Mesendoderm (in vitro differentiated cells): ENCODE data around the gene SLC25A22.

Source experiments
- DNase-seq: peaks from one replicate; pipeline ENCODE4 v3.0.0; 2013
- H2AK5ac ChIP-seq: 2 replicates; pipeline ENCODE4 v1.6.1; 2013; ENCODE audit warnings: low read length, inconsistent platforms
- H2BK120ac ChIP-seq: 2 replicates; pipeline ENCODE4 v1.6.1; 2013; ENCODE audit warnings: low read depth, mild to moderate bottlenecking, low read length, moderate library complexity, mixed read lengths
- H2BK15ac ChIP-seq: replicated peaks from 2 replicates; pipeline ENCODE4 v1.6.1; 2013; ENCODE audit warnings: low read depth, mild to moderate bottlenecking, moderate library complexity
- H2BK5ac ChIP-seq: 2 replicates; pipeline ENCODE4 v1.6.1; 2013; ENCODE audit warnings: low read length, inconsistent platforms
- H3K18ac ChIP-seq: 2 replicates; pipeline ENCODE4 v1.6.1; 2013; ENCODE audit warnings: mild to moderate bottlenecking, low read length, mixed read lengths
- H3K23ac ChIP-seq: one replicate; pipeline ENCODE4 v1.6.1; 2013; ENCODE audit warnings: low read length
- H3K27ac ChIP-seq: 2 replicates; pipeline ENCODE4 v1.5.1; 2013; ENCODE audit warnings: low read depth, mild to moderate bottlenecking, inconsistent platforms, low read length, moderate library complexity
- H3K27me3 ChIP-seq: 2 replicates; pipeline ENCODE4 v1.6.1; 2013; ENCODE audit warnings: low read length, control low read depth, mild to moderate bottlenecking, inconsistent platforms; ENCODE audit not compliant: insufficient read depth, poor library complexity
- H3K36me3 ChIP-seq: 2 replicates; pipeline ENCODE4 v1.6.1; 2013; ENCODE audit warnings: low read length, inconsistent platforms; ENCODE audit not compliant: control insufficient read depth, insufficient read depth
- H3K4ac ChIP-seq: one replicate; pipeline ENCODE4 v1.6.1; 2013; ENCODE audit warnings: low read depth, mild to moderate bottlenecking, low read length, moderate library complexity
- H3K4me1 ChIP-seq: 2 replicates; pipeline ENCODE4 v1.6.1; 2013; ENCODE audit warnings: low read depth, low read length, inconsistent platforms; ENCODE audit not compliant: control insufficient read depth
- H3K4me2 ChIP-seq: 2 replicates; pipeline ENCODE4 v1.6.1; 2013; ENCODE audit warnings: low read length
- H3K4me3 ChIP-seq: 2 replicates; pipeline ENCODE4 v1.5.1; 2013; ENCODE audit warnings: mild to moderate bottlenecking, low read length
- H3K56ac ChIP-seq: one replicate; pipeline ENCODE4 v1.6.1; 2013; ENCODE audit warnings: low read length
- H3K79me1 ChIP-seq: 2 replicates; pipeline ENCODE4 v1.6.1; 2013; ENCODE audit warnings: low read length, inconsistent platforms
- H3K79me2 ChIP-seq: 2 replicates; pipeline ENCODE4 v1.6.1; 2013; ENCODE audit warnings: mild to moderate bottlenecking, low read length; ENCODE audit not compliant: control insufficient read depth, insufficient read depth
- H3K9ac ChIP-seq: 2 replicates; pipeline ENCODE4 v1.6.1; 2013; ENCODE audit warnings: low read length, inconsistent platforms
- H4K5ac ChIP-seq: one replicate; pipeline ENCODE4 v1.6.1; 2013; ENCODE audit warnings: low read length
- H4K8ac ChIP-seq: one replicate; pipeline ENCODE4 v1.6.1; 2013; ENCODE audit warnings: low read depth, mild to moderate bottlenecking, control low read depth, low read length, moderate library complexity
- whole genome bisulfite sequencing: extraction: QIAGEN DNeasy Blood & Tissue Kit; methylation state at CpG from one replicate; pipeline ENCODE4 v1.1.7; 2013; ENCODE audit warnings: low lambda C conversion rate, missing lambda C conversion rate; ENCODE audit not compliant: insufficient coverage; ENCODE audit errors: extremely low coverage; 5-methylcytosine and 5-hydroxymethylcytosine counted together

SLC25A22 gene

GRCh38 chr11:794766-795633 is 3.1 kb downstream of the SLC25A22 start:
- Histone ChIP-seq H2BK5ac (no peak overlapping the region), H2BK15ac (no peak overlapping the region), H4K5ac (no peak overlapping the region), H2BK120ac (no peak overlapping the region), H2AK5ac (no peak overlapping the region), H3K23ac (no peak overlapping the region), H3K9ac (no peak overlapping the region), H3K27ac (no peak overlapping the region), H3K4ac (no peak overlapping the region), H3K18ac (no peak overlapping the region), H4K8ac (no peak overlapping the region), H3K4me2 (no peak overlapping the region), H3K4me3 (no peak overlapping the region), H3K36me3 (no peaks in the 10 kb centered on the region), H3K79me1 (peaks cover 4% of the 10 kb centered on the region), H3K27me3 (no peaks in the 10 kb centered on the region), H3K79me2 (peaks cover 3% of the 10 kb centered on the region), H3K4me1 (no peaks in the 10 kb centered on the region), H3K56ac (no peak overlapping the region)
- WGBS = no CpG with 5 or more reads among the region's 38 CpGs
- DNase-seq = no peak

GRCh38 chr11:794013-794765 is 3.9 kb downstream of the SLC25A22 start:
- Histone ChIP-seq H3K4me2 (no peak overlapping the region), H4K5ac (no peak overlapping the region), H3K4me3 (no peak overlapping the region), H3K36me3 (no peaks in the 10 kb centered on the region), H2BK120ac (no peak overlapping the region), H3K18ac (no peak overlapping the region), H3K79me1 (peaks cover 4% of the 10 kb centered on the region), H2AK5ac (no peak overlapping the region), H3K56ac (no peak overlapping the region), H3K27ac (no peak overlapping the region), H2BK5ac (no peak overlapping the region), H3K27me3 (no peaks in the 10 kb centered on the region), H3K4me1 (no peaks in the 10 kb centered on the region), H3K23ac (no peak overlapping the region), H2BK15ac (no peak overlapping the region), H3K79me2 (peaks cover 3% of the 10 kb centered on the region), H3K9ac (no peak overlapping the region), H3K4ac (no peak overlapping the region), H4K8ac (no peak overlapping the region)
- WGBS = no CpG with 5 or more reads among the region's 31 CpGs
- DNase-seq = no peak

GRCh38 chr11:793556-793955 is 4.5 kb downstream of the SLC25A22 start:
- H2BK5ac ChIP-seq = no peak overlapping the region
- DNase-seq = no peak
- no peak overlapping the region for H3K4ac ChIP-seq
- no peak overlapping the region for H4K8ac ChIP-seq
- H3K79me2 ChIP-seq = peaks cover 3% of the 10 kb centered on the region
- H3K79me1 ChIP-seq = peaks cover 4% of the 10 kb centered on the region
- H3K9ac ChIP-seq = no peak overlapping the region
- no peak overlapping the region for H2AK5ac ChIP-seq
- H3K56ac ChIP-seq = no peak overlapping the region
- no peaks in the 10 kb centered on the region for H3K27me3 ChIP-seq
- no peak overlapping the region for H3K4me2 ChIP-seq
- H3K27ac ChIP-seq = no peak overlapping the region
- no peak overlapping the region for H3K23ac ChIP-seq
- H3K4me3 ChIP-seq = no peak overlapping the region
- H3K18ac ChIP-seq = no peak overlapping the region
- no peak overlapping the region for H2BK120ac ChIP-seq
- no peaks in the 10 kb centered on the region for H3K4me1 ChIP-seq
- no peak overlapping the region for H2BK15ac ChIP-seq
- WGBS = no CpG with 5 or more reads among the region's 7 CpGs
- no peaks in the 10 kb centered on the region for H3K36me3 ChIP-seq
- H4K5ac ChIP-seq = no peak overlapping the region

GRCh38 chr11:792873-793272 is 5.2 kb downstream of the SLC25A22 start:
- H3K27me3 ChIP-seq = no peaks in the 10 kb centered on the region
- H3K79me1 ChIP-seq = peaks cover 4% of the 10 kb centered on the region
- no peak for DNase-seq
- no peak overlapping the region for H3K4ac ChIP-seq
- H3K23ac ChIP-seq = no peak overlapping the region
- no peak overlapping the region for H2BK5ac ChIP-seq
- peaks cover 3% of the 10 kb centered on the region for H3K79me2 ChIP-seq
- H3K18ac ChIP-seq = no peak overlapping the region
- no peak overlapping the region for H3K56ac ChIP-seq
- H2BK120ac ChIP-seq = no peak overlapping the region
- WGBS = no CpG with 5 or more reads among the region's 13 CpGs
- no peak overlapping the region for H3K4me3 ChIP-seq
- no peak overlapping the region for H2AK5ac ChIP-seq
- no peaks in the 10 kb centered on the region for H3K4me1 ChIP-seq
- no peaks in the 10 kb centered on the region for H3K36me3 ChIP-seq
- no peak overlapping the region for H3K4me2 ChIP-seq
- no peak overlapping the region for H4K8ac ChIP-seq
- H2BK15ac ChIP-seq = no peak overlapping the region
- no peak overlapping the region for H3K9ac ChIP-seq
- no peak overlapping the region for H4K5ac ChIP-seq
- H3K27ac ChIP-seq = no peak overlapping the region

- Histone ChIP-seq H3K27me3 (no peaks in the 10 kb centered on the region), H2BK15ac (no peak overlapping the region), H3K36me3 (no peaks in the 10 kb centered on the region), H2BK5ac (no peak overlapping the region), H3K4ac (no peak overlapping the region), H2AK5ac (no peak overlapping the region), H3K9ac (no peak overlapping the region), H3K4me2 (no peak overlapping the region), H3K4me3 (no peak overlapping the region), H4K8ac (no peak overlapping the region), H3K18ac (no peak overlapping the region), H3K79me2 (peaks cover 3% of the 10 kb centered on the region), H3K4me1 (no peaks in the 10 kb centered on the region), H3K27ac (no peak overlapping the region), H2BK120ac (no peak overlapping the region), H3K23ac (no peak overlapping the region), H3K56ac (no peak overlapping the region), H3K79me1 (peaks cover 4% of the 10 kb centered on the region), H4K5ac (no peak overlapping the region)
- WGBS = no CpG with 5 or more reads among the region's 15 CpGs
- no peak for DNase-seq
Measured at GRCh38 chr11:792535-792821, 5.6 kb downstream of the SLC25A22 start.
